HG03558 (cell line): ENCODE results near the gene RAPGEF1.
A peak's percentile ranks its signal among the peaks of the same experiment; 100 is the strongest.
"Not testable (repeated sequence)": the region's sequence is repeated elsewhere in the genome, so short reads cannot be mapped to it uniquely, and the experiment has no call there.

Experiments
- ATAC-seq: cut with Tn5 transposase; IDR thresholded peaks from one replicate; pipeline ENCODE4 v1.9.1; 2021; ENCODE audit warnings: moderate number of reproducible peaks; ENCODE audit not compliant: unreplicated experiment; ENCODE audit errors: extremely low read depth

RAPGEF1 gene

GRCh38 chr9:131657940-131658339 is 81.9 kb downstream of the RAPGEF1 start:
- ATAC-seq = no peak

- ATAC-seq = no peak
Measured at GRCh38 chr9:131657456-131657855, 82.4 kb downstream of the RAPGEF1 start.

- ATAC-seq = no peak
Measured at GRCh38 chr9:131657037-131657377, 82.9 kb downstream of the RAPGEF1 start.

DNA sequence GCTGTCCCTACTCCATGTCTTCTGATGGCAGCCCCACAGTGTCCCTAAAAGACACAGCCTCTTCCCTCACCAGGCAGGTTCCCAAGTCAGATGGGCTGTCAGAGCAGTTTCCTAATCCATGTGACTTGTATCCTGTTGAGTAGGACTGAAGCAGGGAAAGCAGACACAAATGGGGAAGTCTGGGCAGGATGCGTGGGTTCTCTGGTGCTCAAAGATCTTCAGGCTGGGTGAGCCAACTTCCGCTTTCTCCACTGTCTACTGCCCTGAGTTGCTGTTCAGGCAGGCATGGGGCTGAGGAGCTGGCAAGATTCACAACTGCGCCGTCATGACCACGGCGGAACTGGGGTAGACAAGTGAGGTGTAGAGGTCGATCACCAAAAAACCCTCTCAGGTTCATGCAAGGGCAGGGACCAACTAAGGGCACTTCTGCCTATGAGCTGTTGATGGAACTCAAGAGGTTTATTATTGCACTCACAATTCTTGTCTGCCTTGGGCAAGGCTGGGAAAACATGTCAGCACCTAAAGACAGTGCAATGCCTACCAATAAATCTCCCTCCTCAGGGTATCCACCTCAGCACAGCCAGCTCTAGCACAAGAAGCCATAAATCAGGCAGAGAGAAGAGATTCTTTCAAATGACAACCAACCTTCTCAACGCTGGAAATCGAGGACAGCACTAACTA is 83.4 kb downstream of the RAPGEF1 start:
- ATAC-seq = no peak

DNA sequence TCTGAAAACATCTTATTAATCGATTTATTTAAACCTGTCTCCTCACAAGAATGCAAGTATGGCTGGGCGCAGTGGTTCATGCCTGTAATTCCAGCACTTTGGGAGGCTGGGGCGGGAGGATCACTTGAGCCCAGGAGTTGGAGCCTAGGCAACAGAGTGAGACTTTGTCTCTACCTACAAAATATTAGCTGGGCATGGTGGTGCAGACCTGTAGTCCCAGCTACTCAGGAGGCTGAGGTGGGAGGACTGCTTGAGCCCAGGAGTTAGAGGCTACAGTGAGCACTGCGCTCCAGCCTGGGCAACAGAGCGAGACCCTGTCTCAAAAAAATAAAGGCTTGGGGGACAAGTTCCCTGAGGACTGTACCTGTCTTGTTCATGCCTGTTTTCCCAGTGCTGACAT is 85.5 kb downstream of the RAPGEF1 start:
- not testable (repeated sequence) for ATAC-seq

GRCh38 chr9:131651599-131651998 is 88.3 kb downstream of the RAPGEF1 start:
- ATAC-seq = no peak

GRCh38 chr9:131651160-131651559 is 88.7 kb downstream of the RAPGEF1 start:
- no peak for ATAC-seq

DNA sequence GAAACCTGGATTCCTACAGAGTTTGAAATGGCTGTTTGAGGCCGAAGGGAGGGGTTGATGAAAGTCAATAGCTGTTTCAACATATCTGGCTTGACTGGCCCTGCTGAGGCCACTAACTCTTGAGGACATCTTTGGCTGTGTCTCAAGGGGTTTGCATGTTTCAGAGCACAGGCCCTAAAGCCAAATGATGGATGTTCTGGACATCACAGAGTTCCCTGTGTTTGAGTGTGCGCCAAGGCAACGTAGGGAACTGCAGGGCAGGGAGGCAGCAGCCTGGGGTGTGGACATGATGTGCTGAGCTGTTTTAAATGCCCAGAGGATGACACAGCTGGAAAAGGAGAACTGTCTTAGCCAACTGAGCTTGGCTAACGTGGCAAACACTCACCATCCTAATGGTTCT is 89.6 kb downstream of the RAPGEF1 start:
- ATAC-seq = no peak

DNA sequence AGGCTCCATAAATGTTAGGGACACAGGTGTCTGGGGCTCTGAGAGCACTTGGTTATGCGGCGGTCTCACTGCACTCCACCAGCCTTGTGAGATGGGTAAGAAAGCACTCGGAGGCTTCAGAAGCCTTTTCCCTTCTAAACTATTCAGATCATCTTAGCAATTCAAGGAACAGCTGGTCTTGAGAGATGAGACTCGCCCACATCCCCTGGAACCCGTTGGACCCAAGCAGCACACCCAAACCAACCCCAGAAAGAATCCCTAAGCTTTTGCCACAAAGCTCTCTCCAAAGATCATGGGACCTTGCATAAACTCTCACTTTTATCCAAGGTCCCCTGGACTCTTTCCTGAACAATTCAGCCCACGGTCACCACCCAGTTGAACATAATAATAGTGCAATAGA is 90.2 kb downstream of the RAPGEF1 start:
- no peak for ATAC-seq

GRCh38 chr9:131645078-131645776 is 94.6 kb downstream of the RAPGEF1 start:
- peak; percentile 26 for ATAC-seq

DNA sequence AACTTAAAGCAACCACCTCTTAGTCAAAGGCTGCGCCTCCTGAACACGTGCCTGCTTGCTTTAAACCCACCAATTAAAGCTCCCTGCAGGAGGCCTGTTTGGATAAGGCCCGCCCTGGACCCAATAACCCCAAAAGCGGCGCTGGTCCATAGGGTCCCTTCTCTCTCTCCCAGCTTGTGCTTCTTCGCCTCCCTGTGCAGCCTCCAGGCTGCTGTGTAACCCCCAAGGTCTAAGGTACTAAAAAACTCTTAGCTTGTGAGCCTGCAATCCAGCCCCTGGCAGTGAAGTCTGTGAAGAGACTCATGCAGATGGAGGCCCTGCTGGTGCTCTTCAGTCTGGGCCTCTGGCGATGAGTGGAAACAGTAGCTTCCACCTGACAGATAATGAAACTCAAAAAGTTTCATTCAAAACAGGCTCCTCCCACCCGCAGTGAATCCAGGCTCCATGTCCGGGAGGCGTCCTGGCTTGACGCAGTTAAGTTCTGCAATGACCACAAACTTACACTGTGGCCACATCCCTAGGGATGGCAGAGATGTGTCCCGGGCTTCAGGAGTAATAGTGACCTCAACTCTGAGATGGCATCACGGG is 97.3 kb downstream of the RAPGEF1 start:
- ATAC-seq = no peak

DNA sequence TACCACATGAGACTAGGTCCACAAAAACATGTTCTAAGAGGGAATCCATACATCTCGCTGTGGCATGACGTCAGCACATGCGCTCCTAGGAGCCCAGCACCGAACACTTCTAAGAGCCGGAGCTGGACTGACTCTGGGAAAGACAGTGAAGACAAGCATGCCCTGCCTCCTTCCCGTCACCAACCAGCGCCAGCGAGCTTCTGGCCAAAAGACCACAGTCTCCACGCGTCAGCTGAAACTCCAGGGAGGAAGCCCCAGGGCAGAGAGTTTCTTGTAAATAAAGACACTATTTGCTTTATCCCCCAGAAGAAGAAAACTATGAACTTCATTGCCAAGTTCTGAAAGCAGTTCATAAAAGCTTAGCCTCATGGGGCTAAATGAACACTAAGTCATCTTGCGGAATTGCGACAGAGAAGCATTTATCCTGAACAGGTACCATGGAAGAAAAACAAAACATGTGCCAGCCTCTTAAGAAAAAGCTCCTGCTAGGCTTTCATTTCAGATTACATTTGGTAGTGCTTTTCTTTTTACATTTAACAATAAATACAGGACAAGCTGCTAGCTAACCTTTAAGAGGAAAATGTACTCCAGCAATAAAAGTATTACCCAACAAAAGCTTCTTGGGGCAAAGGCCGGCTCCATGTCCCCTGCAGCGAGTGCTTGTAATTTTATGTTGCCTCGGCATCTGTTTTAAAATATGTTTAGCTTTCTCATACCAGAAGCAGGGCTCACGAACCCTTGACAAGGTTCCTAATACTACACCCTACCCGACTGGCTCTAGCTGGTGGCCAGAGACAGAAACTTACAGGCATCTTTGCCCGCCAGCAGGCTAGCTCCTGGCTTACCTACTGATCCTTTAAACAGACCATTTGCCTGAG is 98.0 kb downstream of the RAPGEF1 start:
- no peak for ATAC-seq

- ATAC-seq = no peak
Measured at GRCh38 chr9:131640438-131641137, 99.3 kb downstream of the RAPGEF1 start.

DNA sequence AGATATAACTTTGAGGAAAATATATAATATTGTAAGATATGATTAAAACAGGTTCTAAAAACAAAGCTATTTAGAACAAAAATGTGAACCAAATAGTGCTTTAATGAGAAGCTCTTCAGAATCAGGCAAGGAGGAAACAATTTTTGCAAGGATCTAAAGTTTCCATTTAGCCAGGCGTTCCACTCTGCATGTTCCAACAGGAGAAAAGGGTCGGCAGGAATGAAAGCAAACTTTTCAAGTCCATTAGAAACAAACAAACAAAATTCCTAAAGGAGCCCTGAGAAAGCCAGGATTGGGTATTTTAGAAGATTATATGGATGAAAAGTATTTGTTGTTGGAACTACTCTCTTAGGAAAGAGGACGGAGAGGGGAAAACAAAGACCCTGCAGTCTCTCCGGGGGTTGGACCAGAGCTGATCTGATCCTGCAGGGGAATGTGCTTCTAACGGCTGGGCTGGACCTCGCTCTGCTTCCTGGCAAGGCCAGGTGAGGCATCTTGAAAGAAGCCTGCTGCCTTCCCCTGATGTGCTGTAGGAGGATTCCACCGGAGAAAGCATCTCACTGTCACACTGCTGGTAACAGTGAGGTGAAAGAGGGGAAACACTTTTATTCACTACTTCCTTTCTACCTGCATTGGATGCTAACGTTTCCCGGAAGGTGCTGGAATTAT is 100.0 kb downstream of the RAPGEF1 start:
- ATAC-seq = no peak

DNA sequence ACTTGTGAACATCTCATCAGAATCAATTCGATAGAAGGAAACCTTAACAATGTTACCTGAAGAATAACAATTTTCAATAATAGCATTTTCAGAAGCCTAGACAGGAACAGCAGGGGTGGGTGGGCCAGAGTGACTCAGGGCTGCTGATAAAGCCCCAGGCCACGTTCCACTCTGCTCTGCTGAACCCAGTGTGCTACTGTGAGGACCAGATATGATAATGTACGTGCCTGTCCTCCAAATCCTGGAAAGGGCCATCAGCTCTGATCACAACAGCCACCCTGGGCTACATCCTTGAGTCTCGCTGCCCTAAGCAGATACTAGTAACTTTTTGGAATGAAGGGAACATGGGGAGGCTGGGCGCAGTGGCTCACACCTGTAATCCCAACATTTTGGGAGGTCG is 103.3 kb downstream of the RAPGEF1 start:
- no peak for ATAC-seq

DNA sequence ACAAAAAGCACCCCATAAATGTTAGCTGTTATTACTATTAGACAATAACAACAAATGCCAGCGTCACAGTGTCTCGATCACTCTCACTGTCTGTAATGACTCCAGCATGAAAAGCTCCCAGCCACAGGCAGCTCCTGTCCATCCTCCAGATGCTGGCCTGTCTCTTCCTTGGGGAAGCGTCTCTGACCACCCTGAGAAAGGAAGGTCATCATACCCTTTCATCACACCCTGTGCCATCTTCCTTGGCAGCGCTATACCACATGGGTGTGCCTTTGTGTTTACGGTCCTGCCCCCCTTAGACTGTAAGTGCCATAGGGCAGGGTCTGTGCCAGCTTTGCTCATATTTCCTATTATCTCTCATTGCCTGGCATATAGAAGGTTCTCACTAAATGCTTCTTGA is 104.0 kb downstream of the RAPGEF1 start:
- ATAC-seq = no peak

GRCh38 chr9:131635285-131635684 is 104.6 kb downstream of the RAPGEF1 start:
- ATAC-seq = no peak

- ATAC-seq = no peak
Measured at GRCh38 chr9:131633491-131634031, 106.3 kb downstream of the RAPGEF1 start.

GRCh38 chr9:131631306-131631705 is 108.6 kb downstream of the RAPGEF1 start:
- no peak for ATAC-seq
